ENCODE measurements around the gene CD200. TPM values are rescaled to one million over a fixed set of nuclear protein-coding genes. Genes with fewer than 3 reads are reported as not detected.
"Not testable (repeated sequence)": the region's sequence is repeated elsewhere in the genome, so short reads cannot be mapped to it uniquely, and the experiment has no call there.

CD200 gene
- total RNA-seq, 1 donor from 2014 or later = 30.9 TPM

GRCh38 chr3:112399064-112399463 lies 66.1 kb downstream of the CD200 start:
- Mint-ChIP-seq H3K9me3 (ENCODE audit: unreplicated experiment) (no peaks in the 10 kb centered on the region), H3K36me3 (ENCODE audit: low read depth, unreplicated experiment) (no peaks in the 10 kb centered on the region), H3K4me3 (ENCODE audit: unreplicated experiment) (no peak overlapping the region), H3K27ac (ENCODE audit: unreplicated experiment) (no peak overlapping the region), H3K4me1 (ENCODE audit: unreplicated experiment) (peaks cover 50% of the 10 kb centered on the region), H3K27me3 (ENCODE audit: unreplicated experiment) (peaks cover 2% of the 10 kb centered on the region)
- TF ChIP-seq CTCF (IDR thresholded peaks at IDR 0.05; ENCODE audit: unreplicated experiment) = no peak
- no peak for DNase-seq (ENCODE audit: low spot score)

DNA sequence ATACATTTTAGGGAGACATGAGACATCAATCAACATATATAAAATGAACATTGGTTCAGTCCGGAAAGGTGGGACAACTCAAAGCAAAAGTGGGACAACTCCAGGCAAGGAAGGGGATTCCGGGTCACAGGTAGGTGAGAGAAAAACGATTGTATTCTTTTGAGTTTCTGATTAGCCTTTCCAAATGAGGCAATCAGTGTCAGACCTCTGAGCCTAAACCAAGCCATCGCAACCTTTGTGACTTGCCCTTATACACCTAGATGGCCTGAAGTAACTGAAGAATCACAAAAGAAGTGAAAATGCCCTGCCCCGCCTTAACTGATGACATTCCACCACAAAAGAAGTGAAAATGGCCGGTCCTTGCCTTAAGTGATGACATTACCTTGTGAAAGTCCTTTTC lies 66.6 kb downstream of the CD200 start:
- not testable (repeated sequence) for H3K36me3 Mint-ChIP-seq (ENCODE audit: low read depth, unreplicated experiment); H3K27me3 Mint-ChIP-seq (ENCODE audit: unreplicated experiment); DNase-seq (ENCODE audit: low spot score); H3K27ac Mint-ChIP-seq (ENCODE audit: unreplicated experiment); H3K4me3 Mint-ChIP-seq (ENCODE audit: unreplicated experiment); H3K9me3 Mint-ChIP-seq (ENCODE audit: unreplicated experiment)
- H3K4me1 Mint-ChIP-seq (ENCODE audit: unreplicated experiment) = peaks cover 45% of the 10 kb centered on the region

- not testable (repeated sequence) for H3K36me3 Mint-ChIP-seq (ENCODE audit: low read depth, unreplicated experiment); H3K9me3 Mint-ChIP-seq (ENCODE audit: unreplicated experiment); H3K27me3 Mint-ChIP-seq (ENCODE audit: unreplicated experiment); H3K4me3 Mint-ChIP-seq (ENCODE audit: unreplicated experiment); DNase-seq (ENCODE audit: low spot score)
- H3K4me1 Mint-ChIP-seq (ENCODE audit: unreplicated experiment) = peaks cover 41% of the 10 kb centered on the region
- peak overlapping the region; percentile 49 for H3K27ac Mint-ChIP-seq (ENCODE audit: unreplicated experiment)
Measured at GRCh38 chr3:112400317-112400716, 67.4 kb downstream of the CD200 start.

DNA sequence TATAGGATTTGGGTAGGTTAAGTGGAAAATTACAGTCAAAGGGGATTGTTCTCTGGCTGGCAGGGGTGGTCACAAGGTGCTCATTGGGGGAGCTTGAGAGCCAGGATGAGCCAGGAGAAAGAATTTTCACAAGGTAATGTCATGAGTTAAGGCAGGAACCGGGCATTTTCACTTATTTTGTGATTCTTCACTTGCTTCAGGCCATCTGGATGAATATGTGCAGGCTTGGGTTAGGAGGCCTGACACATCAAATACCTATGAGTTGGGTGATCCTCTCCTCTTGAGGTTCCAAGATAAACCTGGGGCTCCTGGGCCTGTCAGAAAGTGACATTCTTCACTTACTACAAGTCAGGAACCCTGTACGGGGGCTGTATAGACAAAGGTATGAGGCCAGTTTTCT lies 68.7 kb downstream of the CD200 start:
- peaks cover 4% of the 10 kb centered on the region for H3K27me3 Mint-ChIP-seq (ENCODE audit: unreplicated experiment)
- no peaks in the 10 kb centered on the region for H3K9me3 Mint-ChIP-seq (ENCODE audit: unreplicated experiment)
- no peak overlapping the region for H3K4me3 Mint-ChIP-seq (ENCODE audit: unreplicated experiment)
- no peak for DNase-seq (ENCODE audit: low spot score)
- TF ChIP-seq CTCF (IDR thresholded peaks at IDR 0.05; ENCODE audit: unreplicated experiment) = no peak
- H3K27ac Mint-ChIP-seq (ENCODE audit: unreplicated experiment) = no peak overlapping the region
- peaks cover 32% of the 10 kb centered on the region for H3K4me1 Mint-ChIP-seq (ENCODE audit: unreplicated experiment)
- no peaks in the 10 kb centered on the region for H3K36me3 Mint-ChIP-seq (ENCODE audit: low read depth, unreplicated experiment)

GRCh38 chr3:112403103-112403502 lies 70.1 kb downstream of the CD200 start:
- DNase-seq (ENCODE audit: low spot score) = no peak
- Mint-ChIP-seq H3K9me3 (ENCODE audit: unreplicated experiment) (no peaks in the 10 kb centered on the region), H3K4me1 (ENCODE audit: unreplicated experiment) (peaks cover 23% of the 10 kb centered on the region), H3K36me3 (ENCODE audit: low read depth, unreplicated experiment) (no peaks in the 10 kb centered on the region), H3K27ac (ENCODE audit: unreplicated experiment) (no peak overlapping the region), H3K27me3 (ENCODE audit: unreplicated experiment) (peaks cover 4% of the 10 kb centered on the region), H3K4me3 (ENCODE audit: unreplicated experiment) (no peak overlapping the region)
- TF ChIP-seq CTCF (IDR thresholded peaks at IDR 0.05; ENCODE audit: unreplicated experiment) = no peak

DNA sequence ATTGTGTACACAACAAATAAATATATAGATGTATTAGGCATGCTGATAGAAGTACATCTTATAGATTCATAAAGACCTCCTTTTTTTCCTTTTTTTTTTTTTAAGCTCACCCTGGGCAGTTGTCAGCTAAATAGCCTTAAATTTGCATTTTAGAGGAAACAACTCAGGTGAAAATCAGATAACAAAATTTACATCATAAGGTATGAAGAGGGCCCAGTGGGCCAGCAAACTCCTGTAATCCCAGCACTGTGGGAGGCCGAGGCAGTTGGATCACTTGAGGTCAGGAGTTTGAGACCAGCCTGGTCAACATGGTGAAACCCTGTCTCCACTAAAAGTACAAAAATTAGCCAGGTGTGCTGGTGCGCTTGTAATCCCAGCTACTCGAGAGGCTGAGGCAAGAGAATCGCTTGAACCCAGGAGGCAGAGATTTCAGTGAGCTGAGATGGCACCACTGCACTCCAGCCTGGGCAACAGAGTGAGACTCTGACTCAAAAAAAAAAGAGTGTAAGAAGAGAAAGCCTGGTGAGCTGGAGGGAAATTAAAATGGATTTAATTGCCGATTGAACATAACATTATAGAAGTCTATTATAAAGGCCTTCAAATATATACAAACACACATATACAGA lies 72.1 kb downstream of the CD200 start:
- H3K9me3 Mint-ChIP-seq (ENCODE audit: unreplicated experiment); H3K4me3 Mint-ChIP-seq (ENCODE audit: unreplicated experiment); DNase-seq (ENCODE audit: low spot score); H3K36me3 Mint-ChIP-seq (ENCODE audit: low read depth, unreplicated experiment); H3K27me3 Mint-ChIP-seq (ENCODE audit: unreplicated experiment); H3K27ac Mint-ChIP-seq (ENCODE audit: unreplicated experiment): not testable (repeated sequence)
- H3K4me1 Mint-ChIP-seq (ENCODE audit: unreplicated experiment) = peaks cover 14% of the 10 kb centered on the region

All from endothelial cell (in vitro differentiated cells).